Caco-2 (cell line): ENCODE data around the gene ACKR2. TPM values are rescaled to one million over a fixed set of nuclear protein-coding genes. Genes with fewer than 3 reads are reported as not detected.

ENCODE experiments used
- BruUV-seq: library from RNA; stranded (reverse); fragments of 400-500 nt; replicated peaks from 2 replicates; lab custom pipeline; 2021; lab: Mats Ljungman, UMichigan
- CTCF ChIA-PET: fragments of 300-600 bp; sonication (Branson Sonifier 250); formaldehyde crosslinking; loops from one replicate; lab custom pipeline; 2022; ENCODE audit warnings: antibody characterized with exemption; lab: Charles Lee
- POLR2A ChIA-PET: fragments of 300-600 bp; sonication (Branson Sonifier 250); formaldehyde crosslinking; loops from one replicate; lab custom pipeline; 2022; ENCODE audit warnings: antibody characterized with exemption; lab: Charles Lee
- DNase-seq, 2 experiments: peaks; one replicate each; pipeline versions ENCODE4 v3.0.0 to v3.0.0-alpha.2; 2020 to 2022
- H3K27me3 ChIP-seq: replicated peaks from 2 replicates; pipeline ENCODE4 v1.6.0; 2011; ENCODE audit warnings: low read length; ENCODE audit not compliant: control insufficient read depth, insufficient read depth
- H3K36me3 ChIP-seq: 2 replicates; pipeline ENCODE4 v1.5.1; 2011; ENCODE audit warnings: low read length; ENCODE audit not compliant: control insufficient read depth, insufficient read depth
- H3K4me1 ChIP-seq: fragments of 250-450 bp; sonication (Bioruptor Pico); 2 replicates; pipeline ENCODE4 v1.5.1; 2020; ENCODE audit warnings: mild to moderate bottlenecking
- H3K4me3 ChIP-seq: 2 replicates; pipeline ENCODE4 v1.5.1; 2011; ENCODE audit warnings: low read depth, mild to moderate bottlenecking, control low read depth, low read length
- H3K9me3 ChIP-seq: fragments of 250-450 bp; sonication (Bioruptor Pico); 2 replicates; pipeline ENCODE4 v1.5.1; 2020; ENCODE audit warnings: mild to moderate bottlenecking, moderate library complexity
- H3K27ac Mint-ChIP-seq: one replicate; pipeline ENCODE4 v1.8.0; 2022; ENCODE audit warnings: mixed read lengths; ENCODE audit not compliant: unreplicated experiment
- H3K27me3 Mint-ChIP-seq: one replicate; pipeline ENCODE4 v1.8.0; 2022; ENCODE audit warnings: mixed read lengths; ENCODE audit not compliant: insufficient read depth, unreplicated experiment
- H3K36me3 Mint-ChIP-seq: one replicate; pipeline ENCODE4 v1.8.0; 2022; ENCODE audit warnings: mild to moderate bottlenecking, mixed read lengths; ENCODE audit not compliant: insufficient read depth, unreplicated experiment
- H3K4me1 Mint-ChIP-seq: one replicate; pipeline ENCODE4 v1.8.0; 2022; ENCODE audit warnings: low read depth, mixed read lengths; ENCODE audit not compliant: unreplicated experiment
- H3K4me3 Mint-ChIP-seq: one replicate; pipeline ENCODE4 v1.8.0; 2022; ENCODE audit warnings: mild to moderate bottlenecking, moderate library complexity, mixed read lengths; ENCODE audit not compliant: unreplicated experiment
- H3K9me3 Mint-ChIP-seq: one replicate; pipeline ENCODE4 v1.8.0; 2022; ENCODE audit warnings: mixed read lengths; ENCODE audit not compliant: unreplicated experiment
- CTCF ChIP-seq, 2 experiments: fragments of 200-600 bp in 1 of 2; IDR thresholded peaks; 1 replicate in 1 of 2; 2 replicates in 1 of 2; pipeline versions ENCODE4 v1.5.1 to v1.8.0; 2011 to 2022; ENCODE audit warnings: antibody characterized with exemption in 1 of 2, control low read depth in 1 of 2, inconsistent platforms in 1 of 2, low read depth in 1 of 2, low read length in 1 of 2, mild to moderate bottlenecking in 1 of 2, moderate library complexity in 1 of 2; ENCODE audit not compliant: insufficient read depth in 1 of 2, severe bottlenecking in 1 of 2, unreplicated experiment in 1 of 2
- intact Hi-C: fragments of 100-400 bp; cut with micrococcal nuclease; formaldehyde crosslinking; loops from one replicate; pipeline ENCODE4 v1.10.0; 2022; ENCODE audit not compliant: unreplicated experiment
- total RNA-seq: library from RNA; stranded (reverse); gene quantifications from 2 replicates; pipeline ENCODE4 v1.2.3, GENCODE V29; 2022

The ACKR2 gene
- total RNA-seq, 1 experiment from 2014 or later, result 3.5 TPM

DNA sequence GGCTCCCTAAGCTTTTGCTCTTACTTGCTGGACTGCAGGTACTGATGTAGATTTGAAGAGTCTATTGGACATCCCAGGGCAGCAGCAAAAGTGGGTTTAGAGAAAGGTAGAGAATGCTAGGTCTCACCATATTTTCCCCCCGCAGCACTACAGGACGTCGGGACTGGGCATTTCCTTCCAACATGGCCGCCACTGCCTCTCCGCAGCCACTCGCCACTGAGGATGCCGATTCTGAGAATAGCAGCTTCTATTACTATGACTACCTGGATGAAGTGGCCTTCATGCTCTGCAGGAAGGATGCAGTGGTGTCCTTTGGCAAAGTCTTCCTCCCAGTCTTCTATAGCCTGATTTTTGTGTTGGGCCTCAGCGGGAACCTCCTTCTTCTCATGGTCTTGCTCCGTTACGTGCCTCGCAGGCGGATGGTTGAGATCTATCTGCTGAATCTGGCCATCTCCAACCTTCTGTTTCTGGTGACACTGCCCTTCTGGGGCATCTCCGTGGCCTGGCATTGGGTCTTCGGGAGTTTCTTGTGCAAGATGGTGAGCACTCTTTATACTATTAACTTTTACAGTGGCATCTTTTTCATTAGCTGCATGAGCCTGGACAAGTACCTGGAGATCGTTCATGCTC is 55.2 kb downstream of the ACKR2 start:
- CTCF ChIA-PET, result no interaction called here
- H3K27me3 Mint-ChIP-seq, result peaks cover 16% of the 10 kb centered on the region
- no peak for DNase-seq
- no peak overlapping the region for H3K4me3 ChIP-seq
- no peaks in the 10 kb centered on the region for H3K36me3 Mint-ChIP-seq
- no peaks in the 10 kb centered on the region for H3K9me3 ChIP-seq
- intact Hi-C loops, result no loop called here
- H3K36me3 ChIP-seq, result no peaks in the 10 kb centered on the region
- TF ChIP-seq CTCF (IDR thresholded peaks at IDR 0.05; ENCODE audit: insufficient read depth in 1 of 2, low read depth in 1 of 2, low read length in 1 of 2, severe bottlenecking in 1 of 2, unreplicated experiment in 1 of 2), result no peak
- H3K9me3 Mint-ChIP-seq, result no peaks in the 10 kb centered on the region
- H3K4me3 Mint-ChIP-seq, result no peak overlapping the region
- no peaks in the 10 kb centered on the region for H3K4me1 ChIP-seq
- H3K27me3 ChIP-seq, result no peaks in the 10 kb centered on the region
- POLR2A ChIA-PET, result no interaction called here
- no peak overlapping the region for H3K27ac Mint-ChIP-seq
- BruUV-seq, result no TSS peak
- no peaks in the 10 kb centered on the region for H3K4me1 Mint-ChIP-seq

- no peak for TF ChIP-seq CTCF (IDR thresholded peaks at IDR 0.05; ENCODE audit: insufficient read depth in 1 of 2, low read depth in 1 of 2, low read length in 1 of 2, severe bottlenecking in 1 of 2, unreplicated experiment in 1 of 2)
- H3K36me3 Mint-ChIP-seq, result no peaks in the 10 kb centered on the region
- no peaks in the 10 kb centered on the region for H3K9me3 ChIP-seq
- CTCF ChIA-PET, result no interaction called here
- intact Hi-C loops, result no loop called here
- peaks cover 12% of the 10 kb centered on the region for H3K27me3 Mint-ChIP-seq
- no peak for DNase-seq
- no peaks in the 10 kb centered on the region for H3K36me3 ChIP-seq
- POLR2A ChIA-PET, result no interaction called here
- no peak overlapping the region for H3K4me3 ChIP-seq
- H3K4me1 Mint-ChIP-seq, result no peaks in the 10 kb centered on the region
- no peak overlapping the region for H3K27ac Mint-ChIP-seq
- H3K9me3 Mint-ChIP-seq, result no peaks in the 10 kb centered on the region
- no TSS peak for BruUV-seq
- H3K4me1 ChIP-seq, result no peaks in the 10 kb centered on the region
- H3K4me3 Mint-ChIP-seq, result no peak overlapping the region
- H3K27me3 ChIP-seq, result no peaks in the 10 kb centered on the region
Measured at GRCh38 chr3:42865256-42865655, 56.0 kb downstream of the ACKR2 start.

GRCh38 chr3:42867138-42867537 is 57.9 kb downstream of the ACKR2 start:
- H3K4me3 Mint-ChIP-seq, result no peak overlapping the region
- Histone ChIP-seq H3K27me3 (no peaks in the 10 kb centered on the region), H3K4me3 (no peak overlapping the region), H3K4me1 (no peaks in the 10 kb centered on the region), H3K36me3 (no peaks in the 10 kb centered on the region), H3K9me3 (no peaks in the 10 kb centered on the region)
- BruUV-seq, result no TSS peak
- H3K27ac Mint-ChIP-seq, result no peak overlapping the region
- H3K4me1 Mint-ChIP-seq, result no peaks in the 10 kb centered on the region
- intact Hi-C loops, result no loop called here
- TF ChIP-seq CTCF (IDR thresholded peaks at IDR 0.05; ENCODE audit: insufficient read depth in 1 of 2, low read depth in 1 of 2, low read length in 1 of 2, severe bottlenecking in 1 of 2, unreplicated experiment in 1 of 2), result no peak
- H3K9me3 Mint-ChIP-seq, result no peaks in the 10 kb centered on the region
- peaks cover under 1% of the 10 kb centered on the region for H3K27me3 Mint-ChIP-seq
- DNase-seq, result no peak
- H3K36me3 Mint-ChIP-seq, result no peaks in the 10 kb centered on the region
- POLR2A ChIA-PET, result no interaction called here
- CTCF ChIA-PET, result no interaction called here
